DND-41 (cell line): ENCODE results near the gene EML5.

Experiments used
- EZH2 ChIP-seq: IDR thresholded peaks from 3 replicates; pipeline ENCODE4 v1.6.1; 2012; ENCODE audit warnings: borderline replicate concordance, low read depth, mild to moderate bottlenecking, moderate library complexity, low read length, inconsistent platforms; ENCODE audit not compliant: severe bottlenecking
- TF ChIP-seq, protein P1 (sequence below): IDR thresholded peaks from 2 replicates; pipeline ENCODE4 v1.5.1; 2012; ENCODE audit warnings: borderline replicate concordance, low read length, moderate library complexity, mild to moderate bottlenecking; ENCODE audit not compliant: poor library complexity, severe bottlenecking; ENCODE audit errors: extremely low read depth

DNA sequence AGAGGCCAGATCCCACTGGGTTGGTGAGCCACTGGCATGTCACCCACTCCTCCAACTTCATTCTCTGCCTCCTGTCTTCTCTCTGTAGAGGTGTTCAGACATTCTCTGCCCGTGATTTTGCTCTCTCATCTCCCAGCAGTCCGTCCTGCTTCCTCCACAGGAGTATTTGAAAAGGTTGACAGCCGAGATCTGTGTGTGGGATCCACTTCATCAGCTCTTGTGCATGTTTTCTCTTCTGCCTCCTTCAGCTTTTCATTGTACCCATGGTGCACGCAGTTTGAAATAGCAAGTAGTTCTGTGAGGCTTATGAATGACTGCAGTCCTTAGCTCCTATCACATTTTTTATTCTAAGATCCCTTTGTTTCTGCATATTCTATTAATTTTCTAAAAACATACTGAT lies 195.2 kb downstream of the EML5 start:
- TF ChIP-seq, protein P1, sequence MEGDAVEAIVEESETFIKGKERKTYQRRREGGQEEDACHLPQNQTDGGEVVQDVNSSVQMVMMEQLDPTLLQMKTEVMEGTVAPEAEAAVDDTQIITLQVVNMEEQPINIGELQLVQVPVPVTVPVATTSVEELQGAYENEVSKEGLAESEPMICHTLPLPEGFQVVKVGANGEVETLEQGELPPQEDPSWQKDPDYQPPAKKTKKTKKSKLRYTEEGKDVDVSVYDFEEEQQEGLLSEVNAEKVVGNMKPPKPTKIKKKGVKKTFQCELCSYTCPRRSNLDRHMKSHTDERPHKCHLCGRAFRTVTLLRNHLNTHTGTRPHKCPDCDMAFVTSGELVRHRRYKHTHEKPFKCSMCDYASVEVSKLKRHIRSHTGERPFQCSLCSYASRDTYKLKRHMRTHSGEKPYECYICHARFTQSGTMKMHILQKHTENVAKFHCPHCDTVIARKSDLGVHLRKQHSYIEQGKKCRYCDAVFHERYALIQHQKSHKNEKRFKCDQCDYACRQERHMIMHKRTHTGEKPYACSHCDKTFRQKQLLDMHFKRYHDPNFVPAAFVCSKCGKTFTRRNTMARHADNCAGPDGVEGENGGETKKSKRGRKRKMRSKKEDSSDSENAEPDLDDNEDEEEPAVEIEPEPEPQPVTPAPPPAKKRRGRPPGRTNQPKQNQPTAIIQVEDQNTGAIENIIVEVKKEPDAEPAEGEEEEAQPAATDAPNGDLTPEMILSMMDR = no peak
- TF ChIP-seq EZH2 = no peak
